Activated T-helper 1 cell treated with anti-CD3 and anti-CD28 coated beads, Interleukin-2, amount 50 U/mL, for 16 hours (primary cell): ENCODE measurements around the gene INSRR.

Experiments
- DNase-seq, 2 donors: peaks; one replicate each; pipeline ENCODE4 v3.0.0-alpha.2; 2020; ENCODE audit warnings: low read depth in 1 of 2, low spot score in 1 of 2

The INSRR gene

DNA sequence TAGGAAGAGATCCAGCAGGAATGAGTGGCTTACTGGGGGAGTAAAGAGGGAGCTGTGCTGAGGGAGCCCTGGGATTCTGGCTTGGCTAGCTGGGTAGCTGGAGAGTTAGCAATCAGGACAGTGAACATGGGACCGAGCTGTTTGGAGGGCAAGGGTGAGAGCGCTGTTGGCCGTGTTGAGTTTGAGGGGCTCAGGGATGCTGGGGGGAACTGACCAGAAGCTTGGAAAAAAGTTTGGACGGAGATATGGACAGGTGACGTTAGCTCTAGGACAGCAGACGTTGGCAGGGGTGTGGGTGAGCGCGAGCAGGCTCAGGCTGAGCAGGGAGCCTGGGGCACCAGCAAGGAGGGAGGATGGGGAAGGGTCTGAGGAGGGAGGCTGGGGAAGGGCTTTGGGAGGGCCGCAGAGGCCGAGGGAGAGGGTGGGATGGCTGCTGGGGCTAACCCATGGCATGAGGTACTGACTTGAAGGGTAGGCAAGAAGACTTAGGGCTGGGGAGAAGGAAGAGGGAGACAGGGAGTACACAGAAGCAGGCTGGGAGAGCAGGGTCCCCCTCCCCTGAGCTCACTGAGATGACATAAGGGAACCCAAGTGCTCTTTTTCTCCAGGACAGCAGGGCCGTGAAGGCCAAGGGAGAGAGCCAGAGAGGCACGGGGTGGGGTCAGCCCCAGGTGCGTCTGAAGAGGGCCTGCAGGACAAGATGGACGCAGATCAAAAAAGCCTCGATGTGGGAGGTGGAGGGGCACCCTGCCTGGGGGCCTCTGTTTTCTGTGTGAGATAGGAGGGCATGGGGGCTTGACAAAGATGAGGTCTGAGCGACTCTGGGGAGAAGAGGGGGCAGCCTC lies 50.5 kb downstream of the INSRR start:
- DNase-seq: no peak

DNA sequence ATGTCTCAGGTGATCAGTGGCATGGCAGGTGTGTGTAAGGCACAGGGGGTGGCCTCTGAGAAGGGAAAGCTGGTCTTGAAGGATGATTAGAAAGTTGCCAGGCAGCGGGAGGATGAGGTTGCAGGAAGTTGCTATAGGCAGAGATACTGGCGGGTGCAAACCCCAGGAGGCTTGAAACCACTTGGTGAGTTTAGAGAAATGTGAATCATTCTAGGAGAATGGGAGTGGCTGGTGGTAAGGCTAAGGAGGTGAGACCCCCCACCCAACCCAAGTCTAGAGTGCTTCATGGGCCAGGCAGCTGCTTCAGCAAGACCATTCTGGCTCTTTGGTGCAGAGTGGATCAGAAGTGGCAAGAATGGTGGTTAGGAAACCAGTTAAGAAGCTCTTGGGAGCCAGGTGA lies 51.3 kb downstream of the INSRR start:
- DNase-seq: no peak

DNA sequence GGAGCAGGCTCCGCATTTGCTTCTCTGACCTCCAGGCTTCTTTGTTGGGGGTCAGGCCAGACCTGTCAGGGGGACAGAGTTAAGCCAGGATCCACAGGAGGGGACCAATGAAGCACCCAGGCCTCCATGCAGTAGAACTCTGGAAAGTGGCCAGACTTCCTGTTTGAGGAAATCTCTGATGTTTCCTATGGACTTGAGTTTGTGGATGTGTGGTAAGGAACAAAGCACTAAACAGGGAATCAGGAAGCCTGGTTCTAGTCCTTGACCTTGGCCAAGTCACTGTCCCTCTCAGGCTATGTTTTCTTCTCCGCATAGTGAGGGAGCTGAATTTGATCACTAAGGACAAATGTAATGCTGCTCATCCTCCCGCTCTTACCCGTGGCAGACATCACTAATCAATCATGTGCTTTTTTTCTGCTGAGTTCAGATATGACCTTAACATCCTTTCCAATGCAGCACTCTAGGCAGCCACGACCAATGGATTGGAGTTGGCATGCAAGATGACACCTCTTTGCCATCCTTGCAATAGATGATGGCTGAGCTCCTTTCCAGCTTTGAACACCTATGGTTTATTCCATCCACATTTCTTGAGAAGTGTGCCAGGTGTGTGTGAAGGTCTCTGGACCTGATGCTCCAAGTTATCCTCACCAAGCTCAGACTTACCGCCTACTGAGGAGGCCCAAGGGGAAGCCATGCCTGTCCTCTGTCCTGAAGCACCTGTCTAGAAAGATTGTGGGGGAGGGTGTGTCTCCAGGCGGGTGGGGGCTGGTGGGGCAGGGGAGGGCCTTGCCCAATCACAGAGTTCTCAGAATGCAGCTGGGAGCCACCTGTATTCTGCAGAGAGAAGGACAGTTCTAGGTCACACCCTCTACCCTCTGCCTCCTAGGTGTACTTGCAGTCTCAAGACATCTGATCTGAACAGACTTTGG lies 52.1 kb downstream of the INSRR start:
- DNase-seq: no peak

DNA sequence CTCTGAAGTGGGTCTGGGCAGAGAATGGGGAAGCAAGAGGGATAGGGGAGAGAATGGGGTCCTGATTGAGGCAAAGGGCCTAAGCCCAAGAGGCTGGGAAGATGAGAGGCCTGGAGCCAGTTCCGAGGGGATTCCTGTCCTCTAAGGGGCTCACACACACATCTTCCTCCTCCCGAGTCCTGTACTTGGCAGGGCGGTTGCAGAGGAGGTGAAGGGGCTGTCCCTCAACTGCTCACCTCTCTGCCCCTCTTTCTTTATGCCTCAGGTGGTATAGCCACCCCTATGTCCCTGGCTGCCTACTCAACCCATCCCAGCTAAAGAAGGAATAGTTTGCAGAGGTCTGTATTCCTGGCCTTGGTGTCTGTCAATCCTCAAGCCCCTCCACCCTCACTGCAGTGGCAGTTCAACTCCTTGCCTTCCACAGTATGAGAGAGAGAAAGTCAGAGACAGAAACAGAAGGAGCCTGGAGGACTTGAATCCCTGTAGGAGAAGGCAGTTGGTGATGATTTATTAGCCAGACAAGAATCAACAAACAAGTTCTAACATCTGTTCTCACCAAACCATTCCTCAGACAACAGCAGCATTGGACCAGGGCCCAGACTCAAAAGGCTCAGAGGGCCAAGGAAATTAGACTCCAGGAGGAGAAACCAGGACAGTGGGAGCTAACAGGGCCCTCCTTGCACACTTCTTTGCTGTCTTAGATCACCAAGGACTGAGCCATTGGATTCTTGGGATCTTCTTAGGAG lies 53.0 kb downstream of the INSRR start:
- DNase-seq: no peak

DNA sequence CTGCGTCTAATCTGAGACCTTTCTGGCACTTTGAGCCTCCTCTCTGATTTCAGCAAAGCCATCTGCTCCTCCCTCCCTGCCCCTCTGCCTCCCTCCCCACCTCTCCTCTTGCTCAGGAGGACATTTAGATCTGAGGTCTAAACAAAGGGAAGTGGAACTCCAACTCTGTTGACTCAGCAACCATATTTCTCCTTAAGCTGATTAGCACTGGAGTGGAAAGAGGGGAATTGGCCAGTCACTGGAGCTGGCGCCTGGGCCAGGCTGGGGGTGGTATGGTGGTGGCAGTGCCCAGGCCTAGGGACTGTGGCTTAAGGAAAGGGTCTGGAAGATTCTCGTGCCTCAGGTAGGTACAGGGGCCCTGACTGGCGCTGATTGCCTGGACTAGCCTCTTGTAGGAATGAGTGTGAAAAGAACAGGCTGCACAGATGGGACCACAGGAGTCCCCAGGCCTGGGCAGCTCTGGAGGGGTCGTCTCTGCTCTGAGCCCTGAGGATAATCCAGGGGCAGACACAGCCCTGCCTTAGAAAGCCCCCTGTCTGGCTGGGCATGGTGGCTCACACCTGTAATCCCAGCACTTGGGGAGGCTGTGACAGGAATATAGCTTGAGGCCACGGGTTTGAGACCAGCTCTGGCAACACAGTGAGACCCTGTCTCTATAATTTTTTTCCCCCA lies 54.2 kb downstream of the INSRR start:
- DNase-seq: no peak

DNA sequence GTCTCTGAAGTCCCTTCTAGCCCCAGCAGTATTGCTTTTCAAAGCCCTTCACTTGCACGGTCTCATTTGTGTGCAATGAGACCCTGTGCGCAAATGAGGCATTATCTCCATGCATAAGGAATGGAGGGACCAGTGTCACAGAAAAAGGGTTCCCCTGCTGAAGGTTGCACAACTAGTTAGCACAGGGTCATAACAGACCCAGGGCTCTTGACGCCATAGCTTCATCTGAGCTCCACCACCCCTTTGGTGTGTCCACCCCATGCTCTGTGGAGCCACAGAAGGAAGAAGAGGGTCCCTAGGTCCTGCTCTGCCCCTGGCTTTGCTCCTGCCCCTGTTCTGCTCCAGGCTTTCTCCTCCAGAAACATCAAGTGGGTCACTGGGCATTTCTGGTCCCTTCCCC lies 54.9 kb downstream of the INSRR start:
- DNase-seq: no peak

DNA sequence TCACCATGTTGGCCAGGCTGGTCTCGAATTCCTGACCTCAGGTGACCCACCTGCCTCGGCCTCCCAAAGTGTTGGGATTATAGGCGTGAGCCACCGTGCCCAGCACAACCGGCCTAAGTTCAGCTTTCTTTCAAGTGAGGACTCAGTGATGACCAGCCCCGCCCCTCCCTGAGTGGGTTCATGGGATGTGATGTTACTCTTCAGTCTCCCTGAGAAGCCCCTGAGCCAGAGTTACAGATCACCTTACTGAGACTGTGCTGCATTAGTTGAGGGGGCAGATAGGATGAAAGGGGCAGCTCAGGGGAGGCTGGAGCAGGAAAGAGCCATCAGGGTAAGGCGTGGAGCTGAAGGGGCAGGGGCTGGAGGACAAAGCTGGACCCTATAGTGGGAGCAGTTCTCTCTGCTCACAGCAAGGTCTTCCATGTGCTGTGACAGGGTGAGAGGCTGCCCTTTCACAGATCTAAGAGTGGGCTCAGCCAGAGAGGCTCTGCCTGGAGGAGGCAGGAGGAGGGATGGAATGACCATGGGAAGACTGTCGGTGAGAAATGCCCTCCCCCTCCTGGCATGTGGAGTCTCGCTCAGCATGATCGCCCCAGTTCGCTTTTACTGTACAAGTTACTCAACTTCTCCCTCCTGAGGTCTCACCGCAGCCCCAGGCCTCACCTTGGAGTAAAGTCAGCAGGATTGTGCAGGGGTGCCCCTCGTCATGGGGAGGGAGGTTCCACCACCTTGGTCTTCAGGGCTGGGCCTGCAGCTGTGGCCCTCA lies 55.6 kb downstream of the INSRR start:
- no peak for DNase-seq

DNA sequence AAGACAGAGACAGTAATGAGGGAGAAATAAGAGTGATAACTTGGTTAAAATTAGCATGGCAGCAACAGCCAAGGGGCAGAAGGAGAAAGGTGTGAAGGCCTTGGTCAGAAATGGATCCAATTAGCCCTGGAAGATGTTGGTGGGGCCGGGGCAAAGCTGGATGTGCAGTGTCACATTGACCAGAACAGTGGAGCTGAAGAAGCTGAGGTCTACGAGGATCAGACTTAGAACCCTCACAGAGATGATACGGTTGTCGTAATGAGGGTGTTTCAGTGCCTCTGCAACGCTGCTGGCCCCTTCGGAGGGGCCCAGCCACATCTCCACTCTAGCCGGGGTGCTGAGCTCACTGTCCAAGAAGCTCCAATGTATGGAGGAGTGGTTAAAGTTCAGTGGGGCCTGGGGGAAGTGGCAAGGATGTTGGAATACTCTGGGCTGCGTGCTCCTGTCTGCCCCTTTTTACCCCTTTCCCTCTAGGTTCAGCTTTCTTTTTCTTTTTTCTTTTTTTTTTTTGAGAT lies 56.4 kb downstream of the INSRR start:
- no peak for DNase-seq

DNA sequence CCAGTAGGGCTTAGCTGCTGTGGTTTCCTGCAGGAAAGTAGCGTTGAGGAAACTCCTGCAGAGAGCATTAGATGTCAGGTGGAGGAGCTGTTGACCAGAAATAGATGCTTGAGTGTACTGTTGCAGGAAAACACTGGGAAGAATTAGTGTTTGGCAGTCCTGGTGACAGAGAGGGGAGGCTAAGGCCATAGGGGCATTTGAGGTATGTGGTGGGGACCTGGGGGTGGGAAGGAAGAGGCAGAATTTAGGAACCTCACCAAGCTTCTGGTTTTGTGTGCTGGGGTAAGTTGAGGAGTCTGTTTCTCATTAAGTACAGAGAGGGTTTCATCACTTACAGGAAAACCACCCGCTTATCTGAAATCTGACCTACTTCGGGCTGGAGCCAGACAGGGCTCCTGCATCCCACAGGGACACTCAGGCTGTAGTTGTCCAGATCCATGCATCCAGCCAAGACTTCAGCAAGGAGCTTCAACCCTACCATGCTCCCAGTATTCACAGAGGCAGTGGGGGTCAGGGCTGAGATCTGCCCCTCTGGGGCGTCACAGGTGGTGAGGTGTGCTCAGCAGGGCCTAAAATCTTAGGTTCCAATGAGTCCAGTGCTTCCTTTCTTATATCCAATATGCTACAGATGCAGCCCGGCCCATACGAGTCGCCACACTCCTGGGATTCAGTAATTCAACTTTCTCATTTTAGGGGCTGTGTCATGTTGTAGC lies 57.4 kb downstream of the INSRR start:
- DNase-seq: no peak

DNA sequence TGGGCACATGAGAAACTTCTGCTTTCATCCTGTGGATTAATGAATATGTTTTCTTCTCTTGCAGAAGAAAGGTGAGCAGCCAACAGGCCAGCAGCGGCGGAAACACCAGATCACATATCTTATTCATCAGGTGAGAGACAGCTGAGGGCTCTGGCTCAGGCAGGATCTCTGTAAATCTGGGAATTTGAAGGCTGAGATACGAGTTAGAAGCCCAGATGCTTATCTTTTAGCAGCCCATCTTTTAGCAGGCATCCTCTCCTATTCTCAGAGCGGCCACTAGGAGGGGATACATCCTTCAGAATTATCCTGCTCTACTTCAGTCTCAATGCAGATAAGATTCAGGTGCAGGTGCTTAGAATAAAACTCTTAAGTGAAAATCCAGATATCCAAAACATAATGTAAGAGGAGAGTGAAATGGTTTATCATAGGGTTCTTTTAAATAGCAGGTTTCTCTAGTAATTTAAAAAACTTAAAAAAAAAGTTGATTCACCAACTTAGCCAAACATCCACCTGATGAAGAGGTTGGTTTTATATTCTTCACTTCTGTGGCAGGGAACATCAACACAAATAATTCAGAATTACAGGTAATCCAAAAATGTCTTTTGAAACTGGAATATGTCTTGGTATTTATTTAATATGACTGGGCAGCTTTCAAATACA lies 61.6 kb downstream of the INSRR start:
- DNase-seq: peak in 1 of 2 donors; percentile 29

DNA sequence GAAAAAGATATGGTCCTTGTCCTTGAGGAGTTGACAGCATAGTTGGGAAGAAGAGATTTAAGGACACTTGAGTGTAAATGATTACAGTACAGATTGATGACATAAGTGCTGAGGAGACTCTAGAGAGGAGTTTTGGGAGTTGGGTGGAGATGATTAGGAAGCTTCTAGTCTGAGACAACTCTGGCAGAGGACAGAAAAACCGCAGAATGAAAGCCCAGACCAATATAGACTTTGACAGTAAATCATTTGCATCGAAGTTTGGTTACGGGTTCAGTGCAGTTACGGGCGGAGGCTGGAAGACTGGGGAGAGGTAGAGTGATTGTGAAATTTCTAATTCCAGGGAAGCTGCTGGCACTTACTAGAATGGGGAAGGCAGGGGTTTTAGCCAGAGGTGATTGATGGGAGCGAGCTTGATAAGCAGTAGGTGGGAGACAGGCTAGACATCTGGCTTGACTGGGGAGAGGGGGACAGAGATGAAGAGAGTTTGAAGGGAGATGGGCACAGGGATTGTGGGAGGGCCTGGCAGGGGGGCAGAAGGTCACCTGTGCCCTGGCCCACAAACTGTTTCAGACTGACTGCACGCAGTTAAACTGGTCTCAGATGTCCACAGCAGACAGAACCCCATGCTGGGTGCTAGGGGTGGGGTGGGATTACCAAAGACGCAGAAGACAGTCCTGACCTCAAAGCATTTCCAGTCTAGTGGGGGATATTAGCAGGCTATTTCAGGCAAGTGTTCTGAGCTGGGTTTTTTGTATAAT lies 62.4 kb downstream of the INSRR start:
- no peak for DNase-seq

DNA sequence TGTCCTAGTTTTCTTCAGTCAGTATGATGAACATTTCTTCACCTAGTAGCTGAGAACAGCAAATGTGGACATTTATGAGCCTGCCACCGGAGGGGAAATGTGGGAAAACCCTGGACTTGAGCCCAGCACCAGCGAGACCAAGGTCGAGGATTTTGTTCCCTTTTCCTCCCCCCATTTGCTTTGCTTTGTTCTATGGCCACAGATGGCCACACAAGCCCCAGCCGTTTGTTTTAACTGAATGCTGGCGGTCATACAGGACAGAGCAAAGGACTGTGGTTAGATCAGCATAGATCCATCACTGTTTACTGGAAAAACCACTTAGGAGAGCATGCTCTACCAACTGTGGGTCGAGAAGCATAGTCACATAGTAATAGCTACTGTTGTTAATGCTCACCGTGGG lies 63.1 kb downstream of the INSRR start:
- DNase-seq: no peak

DNA sequence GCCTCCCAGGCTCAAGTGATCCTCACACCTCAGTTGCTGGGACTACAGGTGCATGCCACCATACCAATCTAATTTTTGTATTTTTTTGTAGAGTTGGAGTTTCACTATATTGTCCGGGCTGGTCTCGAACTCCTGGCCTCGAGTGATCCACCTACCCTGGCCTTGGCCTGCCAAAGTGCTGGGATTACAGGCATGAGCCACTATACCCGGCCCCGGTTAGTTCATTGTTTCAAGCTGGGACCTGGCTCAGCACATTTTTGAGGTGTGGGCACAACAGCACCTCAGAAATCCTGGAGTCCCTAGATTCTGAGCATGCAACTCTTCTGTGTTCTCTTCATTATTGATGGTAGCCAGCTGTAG lies 63.6 kb downstream of the INSRR start:
- DNase-seq: no peak

DNA sequence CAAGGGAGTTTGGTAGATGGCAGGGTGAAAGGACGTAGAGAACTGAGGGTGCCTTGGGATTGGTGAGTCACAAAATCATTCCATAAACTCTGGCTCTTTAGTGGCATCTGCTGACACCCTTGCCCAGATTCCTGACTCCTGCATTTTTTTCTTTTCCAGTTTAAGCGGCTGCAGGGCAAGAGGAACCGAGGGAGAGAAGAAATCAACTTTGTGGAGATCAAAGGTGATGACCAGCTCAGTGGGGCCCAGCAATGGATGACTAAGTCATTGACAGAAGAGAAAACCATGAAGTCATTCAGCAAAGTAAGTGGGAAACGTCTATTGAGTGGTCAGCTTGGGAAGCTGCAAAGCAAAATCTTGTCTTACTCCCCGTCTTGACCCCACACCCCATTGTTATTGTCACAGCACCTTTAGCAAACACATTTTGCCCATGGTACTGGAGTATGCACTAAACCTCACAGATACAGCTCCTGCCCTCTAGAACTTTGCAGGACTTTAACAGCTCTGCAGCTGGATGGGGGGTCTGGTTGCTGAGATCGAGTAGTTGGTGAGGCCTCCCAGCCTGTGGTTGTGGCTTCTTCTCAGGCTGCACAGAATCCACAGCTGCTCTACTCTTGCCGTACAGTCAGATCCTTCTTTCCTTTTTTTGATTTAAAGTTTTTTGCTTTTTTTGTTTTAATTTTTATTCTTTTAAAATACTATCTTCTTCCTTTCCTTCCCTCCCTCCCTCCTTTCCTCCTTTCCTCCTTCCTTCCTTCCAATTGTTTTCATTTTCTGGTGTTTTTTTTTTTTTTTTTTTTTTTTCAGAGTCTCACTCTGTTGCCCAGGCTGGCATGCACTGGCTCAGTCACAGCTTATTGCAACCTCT lies 64.2 kb downstream of the INSRR start:
- no peak for DNase-seq
